Liver (tissue), 9 donors: ENCODE measurements around the gene TMEM151B. TPM values are rescaled to one million over a fixed set of nuclear protein-coding genes. Genes with fewer than 3 reads are reported as not detected.

Experiments
- DNase-seq: peaks from one replicate; pipeline ENCODE4 v3.0.0-alpha.2; 2017; ENCODE audit warnings: low spot score
- H3K27ac ChIP-seq, 2 donors: one replicate each; pipeline ENCODE4 v1.7.0; 2013; ENCODE audit warnings: inconsistent platforms in 2 of 2, low read length in 2 of 2, control low read depth in 1 of 2, low read depth in 1 of 2, mild to moderate bottlenecking in 1 of 2
- H3K27me3 ChIP-seq, 4 donors: one replicate each; pipeline versions ENCODE4 v1.6.1 to v1.7.0; 2013; ENCODE audit warnings: low read length in 3 of 4, inconsistent platforms in 1 of 4, mild to moderate bottlenecking in 1 of 4, moderate library complexity in 1 of 4; ENCODE audit not compliant: control insufficient read depth in 4 of 4, insufficient read depth in 4 of 4
- H3K36me3 ChIP-seq, 4 donors: one replicate each; pipeline versions ENCODE4 v1.6.1 to v1.7.0; 2013; ENCODE audit warnings: low read length in 3 of 4, mild to moderate bottlenecking in 3 of 4, low read depth in 1 of 4, moderate library complexity in 1 of 4; ENCODE audit not compliant: control insufficient read depth in 4 of 4, insufficient read depth in 3 of 4
- H3K4me1 ChIP-seq, 4 donors: one replicate each; pipeline versions ENCODE4 v1.6.1 to v1.7.0; 2013; ENCODE audit warnings: low read length in 3 of 4, mild to moderate bottlenecking in 3 of 4, moderate library complexity in 1 of 4; ENCODE audit not compliant: control insufficient read depth in 4 of 4, insufficient read depth in 4 of 4
- H3K4me3 ChIP-seq, 3 donors: one replicate each; pipeline versions ENCODE4 v1.6.1 to v1.7.0; 2013; ENCODE audit warnings: low read length in 3 of 3, control low read depth in 1 of 3, low read depth in 1 of 3, mild to moderate bottlenecking in 1 of 3
- H3K9ac ChIP-seq, 2 donors: one replicate each; pipeline ENCODE4 v1.7.0; 2013; ENCODE audit warnings: low read length in 2 of 2, mild to moderate bottlenecking in 2 of 2, moderate library complexity in 2 of 2, control low read depth in 1 of 2, low read depth in 1 of 2
- H3K9me3 ChIP-seq, 4 donors: one replicate each; pipeline versions ENCODE4 v1.6.1 to v1.7.0; 2013; ENCODE audit warnings: low read length in 3 of 4; ENCODE audit not compliant: control insufficient read depth in 4 of 4
- EGR1 ChIP-seq, 2 donors: IDR thresholded peaks; 2 replicates each; pipeline ENCODE4 v1.6.1; 2016 to 2018; ENCODE audit warnings: antibody characterized with exemption in 2 of 2, low read depth in 2 of 2
- FOXA1 ChIP-seq: IDR thresholded peaks from 2 replicates; pipeline ENCODE4 v1.6.1; 2016; ENCODE audit warnings: antibody characterized with exemption
- FOXA2 ChIP-seq: IDR thresholded peaks from 2 replicates; pipeline ENCODE4 v1.6.1; 2016; ENCODE audit warnings: antibody characterized with exemption
- GABPA ChIP-seq, 2 donors: IDR thresholded peaks in 1 of 2; conservative IDR thresholded peaks in 1 of 2; 2 replicates each; pipeline ENCODE4 v1.6.1; 2016; ENCODE audit warnings: antibody characterized with exemption in 2 of 2, mild to moderate bottlenecking in 1 of 2, moderate library complexity in 1 of 2
- HNF4G ChIP-seq: IDR thresholded peaks from 2 replicates; pipeline ENCODE4 v1.6.1; 2016; ENCODE audit warnings: antibody characterized with exemption
- JUND ChIP-seq, 2 donors: IDR thresholded peaks; 2 replicates each; pipeline ENCODE4 v1.6.1; 2016; ENCODE audit warnings: antibody characterized with exemption in 2 of 2
- MAX ChIP-seq: IDR thresholded peaks from 2 replicates; pipeline ENCODE4 v1.6.1; 2016; ENCODE audit warnings: antibody characterized with exemption
- NR2F2 ChIP-seq: IDR thresholded peaks from 2 replicates; pipeline ENCODE4 v1.6.1; 2016; ENCODE audit warnings: antibody characterized with exemption
- RAD21 ChIP-seq, 2 donors: IDR thresholded peaks; 2 replicates each; pipeline ENCODE4 v1.6.1; 2016; ENCODE audit warnings: antibody characterized with exemption in 2 of 2, mild to moderate bottlenecking in 2 of 2
- REST ChIP-seq: IDR thresholded peaks from 2 replicates; pipeline ENCODE4 v1.6.1; 2016; ENCODE audit warnings: antibody characterized with exemption, mild to moderate bottlenecking
- RXRA ChIP-seq, 2 donors: IDR thresholded peaks; 2 replicates each; pipeline ENCODE4 v1.6.1; 2017 to 2018; ENCODE audit warnings: antibody characterized with exemption in 2 of 2, mild to moderate bottlenecking in 1 of 2
- YY1 ChIP-seq: IDR thresholded peaks from 2 replicates; pipeline ENCODE4 v1.6.1; 2016; ENCODE audit warnings: antibody characterized with exemption, mild to moderate bottlenecking
- ZBTB33 ChIP-seq: IDR thresholded peaks from 2 replicates; pipeline ENCODE4 v1.6.1; 2016; ENCODE audit warnings: antibody characterized with exemption
- WGBS: extraction: QIAGEN DNeasy Blood & Tissue Kit; methylation state at CpG from one replicate; pipeline ENCODE4 v1.1.7; 2013; 5-methylcytosine and 5-hydroxymethylcytosine counted together
- polyA plus RNA-seq, 2 donors: library from polyadenylated mRNA; stranded (reverse) in 1 of 2; unstranded in 1 of 2; fragments of 200-250 nt in 1 of 2; fragments of >200 nt in 1 of 2; fragmentation: Nextera tagmentation in 1 of 2; extraction: Ambion mirVana in 1 of 2; gene quantifications; one replicate each; pipeline versions ENCODE4 v1.2.1 to v1.2.3, GENCODE V29; 2013 to 2015
- total RNA-seq, 2 donors: library from RNA; depleted of rRNA; stranded (reverse); fragments of >200 nt; gene quantifications; one replicate each; pipeline ENCODE4 v1.2.3, GENCODE V29; 2014
- TF ChIP-seq, protein P1 (sequence below): fragments of 150-350 bp; IDR thresholded peaks from 2 replicates; pipeline ENCODE4 v1.5.1; 2017; ENCODE audit warnings: improper control_type of control experiment, low read depth, low read length; ENCODE audit not compliant: missing input control
- donor health status: healthy.
- donor health status: healthy.
- donor health status: healthy.
- donor health status: healthy.
- donor health status: healthy.

TMEM151B gene
- total and polyA plus RNA-seq, 4 donors: not detected

- H3K9ac ChIP-seq: no peak overlapping the region
- no peaks in the 10 kb centered on the region for H3K9me3 ChIP-seq
- H3K4me3 ChIP-seq: no peak overlapping the region
- TF ChIP-seq JUND (IDR thresholded peaks at IDR 0.05) (no peak), FOXA2 (no peak), RXRA (IDR thresholded peaks at IDR 0.05) (no peak), YY1 (no peak), FOXA1 (no peak), MAX (no peak)
- peaks cover 10 to 64% (median 52%) of the 10 kb centered on the region in 4 donors for H3K36me3 ChIP-seq
- no peak for DNase-seq
- H3K27ac ChIP-seq: no peak overlapping the region
- 94% methylated on average over 14 of the region's 14 CpGs for WGBS
- no peaks in the 10 kb centered on the region for H3K27me3 ChIP-seq
- H3K4me1 ChIP-seq: peaks cover 2 to 37% (median 24%) of the 10 kb centered on the region in 4 donors
These were observed 18.4 kb upstream of the TMEM151B start for GRCh38 chr6:44251576-44252524.

GRCh38 chr6:44253307-44254101, 16.7 kb upstream of the TMEM151B start:
- H3K27ac ChIP-seq: no peak overlapping the region

DNA sequence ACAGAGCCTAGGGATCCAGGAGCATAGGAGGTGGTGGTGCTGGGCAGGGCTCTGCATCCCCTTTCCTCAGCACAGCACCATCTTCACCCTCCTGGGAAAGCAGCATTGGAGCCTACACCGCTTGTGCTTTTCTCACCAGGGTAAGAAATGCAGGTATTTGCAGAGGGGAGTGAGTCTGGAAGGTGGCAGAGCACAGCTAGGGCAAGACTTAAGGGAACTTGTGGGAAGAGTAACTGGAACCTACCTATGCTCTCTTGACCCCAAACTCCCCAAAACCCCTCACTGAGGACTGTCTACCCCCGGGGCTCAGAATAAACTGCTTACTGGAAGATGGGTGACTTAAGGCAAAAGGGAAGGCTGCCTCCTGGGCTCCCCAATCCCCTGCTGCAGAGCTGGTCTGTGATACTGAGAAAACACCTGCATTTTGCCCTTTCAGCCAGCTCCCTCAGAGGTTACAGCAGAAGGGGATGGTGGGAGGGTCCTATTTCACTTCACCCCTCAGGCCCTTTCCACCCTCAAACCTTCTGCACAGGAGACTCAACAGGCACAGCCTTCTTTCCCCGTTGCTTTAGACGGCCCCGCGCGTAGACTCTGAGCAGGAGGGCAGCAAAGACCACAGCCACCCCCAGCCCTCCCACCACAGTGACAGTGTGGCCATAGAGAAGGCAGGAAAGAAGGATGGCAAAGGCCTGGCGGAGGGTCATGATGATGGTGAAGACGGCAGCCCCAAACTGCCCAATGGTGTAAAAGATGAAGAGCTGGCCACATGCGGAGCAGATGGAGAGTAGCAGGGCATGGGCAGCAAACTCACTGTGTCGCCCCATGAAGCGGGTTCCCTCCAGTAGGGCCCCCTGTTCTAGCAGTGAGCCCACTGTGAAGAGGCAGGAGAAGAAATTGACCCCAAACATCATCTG, 15.8 kb upstream of the TMEM151B start:
- Histone ChIP-seq H3K4me3 (no peak overlapping the region), H3K36me3 (peaks cover 7 to 61% (median 49%) of the 10 kb centered on the region in 4 donors), H3K27ac (no peak overlapping the region), H3K27me3 (no peaks in the 10 kb centered on the region), H3K4me1 (peaks cover 2 to 36% (median 17%) of the 10 kb centered on the region in 4 donors), H3K9me3 (no peaks in the 10 kb centered on the region), H3K9ac (no peak overlapping the region)
- DNase-seq: no peak
- WGBS: 84% methylated on average over 12 of the region's 12 CpGs
- no peak for TF ChIP-seq MAX
- no peak for TF ChIP-seq HNF4G
- no peak for TF ChIP-seq GABPA (IDR thresholded peaks at IDR 0.05 in 1 of 2, conservative IDR thresholded peaks at IDR 0.05 in 1 of 2)
- TF ChIP-seq ZBTB33: no peak
- no peak for TF ChIP-seq NR2F2
- no peak for TF ChIP-seq FOXA1
- TF ChIP-seq FOXA2: no peak
- no peak for TF ChIP-seq REST
- no peak for TF ChIP-seq JUND (IDR thresholded peaks at IDR 0.05)

More at GRCh38 chr6:44253307-44254101, 16.7 kb upstream of the TMEM151B start:
- H3K9me3 ChIP-seq: no peaks in the 10 kb centered on the region
- H3K9ac ChIP-seq: no peak overlapping the region
- DNase-seq: peak; percentile 76
- H3K36me3 ChIP-seq: peaks cover 10 to 64% (median 52%) of the 10 kb centered on the region in 4 donors
- no peaks in the 10 kb centered on the region for H3K27me3 ChIP-seq
- TF ChIP-seq RXRA (IDR thresholded peaks at IDR 0.05) (peak in 1 of 2 donors; percentile 41), RAD21 (IDR thresholded peaks at IDR 0.05) (peak; percentile 26 to 69), EGR1 (IDR thresholded peaks at IDR 0.05; ENCODE audit: low read depth in 2 of 2) (no peak)
- TF ChIP-seq, protein P1, sequence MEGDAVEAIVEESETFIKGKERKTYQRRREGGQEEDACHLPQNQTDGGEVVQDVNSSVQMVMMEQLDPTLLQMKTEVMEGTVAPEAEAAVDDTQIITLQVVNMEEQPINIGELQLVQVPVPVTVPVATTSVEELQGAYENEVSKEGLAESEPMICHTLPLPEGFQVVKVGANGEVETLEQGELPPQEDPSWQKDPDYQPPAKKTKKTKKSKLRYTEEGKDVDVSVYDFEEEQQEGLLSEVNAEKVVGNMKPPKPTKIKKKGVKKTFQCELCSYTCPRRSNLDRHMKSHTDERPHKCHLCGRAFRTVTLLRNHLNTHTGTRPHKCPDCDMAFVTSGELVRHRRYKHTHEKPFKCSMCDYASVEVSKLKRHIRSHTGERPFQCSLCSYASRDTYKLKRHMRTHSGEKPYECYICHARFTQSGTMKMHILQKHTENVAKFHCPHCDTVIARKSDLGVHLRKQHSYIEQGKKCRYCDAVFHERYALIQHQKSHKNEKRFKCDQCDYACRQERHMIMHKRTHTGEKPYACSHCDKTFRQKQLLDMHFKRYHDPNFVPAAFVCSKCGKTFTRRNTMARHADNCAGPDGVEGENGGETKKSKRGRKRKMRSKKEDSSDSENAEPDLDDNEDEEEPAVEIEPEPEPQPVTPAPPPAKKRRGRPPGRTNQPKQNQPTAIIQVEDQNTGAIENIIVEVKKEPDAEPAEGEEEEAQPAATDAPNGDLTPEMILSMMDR: peak; percentile 29
- H3K4me3 ChIP-seq: no peak overlapping the region
- H3K4me1 ChIP-seq: peaks cover 4 to 45% (median 26%) of the 10 kb centered on the region in 4 donors
- WGBS: 69% methylated on average over 10 of the region's 10 CpGs
